Measurements from ENCODE around the gene P4HA2. TPM values are rescaled to one million over a fixed set of nuclear protein-coding genes. Genes with fewer than 3 reads are reported as not detected.

The P4HA2 gene
- polyA plus RNA-seq, 1 donor (not counting 4 experiments of a cell fraction or from before 2014, with no cell fraction given) = 93.6 TPM

GRCh38 chr5:132271251-132272246 lies 43.9 kb upstream of the P4HA2 start:
- Histone ChIP-seq H3K36me3 (ENCODE audit: control insufficient read depth in 2 of 2, extremely low read depth in 1 of 2, insufficient read depth in 2 of 2, low read length in 2 of 2) (peaks cover 27 to 49% of the 10 kb centered on the region in 2 experiments), H3K4me3 (ENCODE audit: control insufficient read depth in 2 of 3, extremely low read depth in 1 of 3, insufficient read depth in 2 of 3, low read depth in 1 of 3, low read length in 3 of 3) (no peak overlapping the region), H3K27me3 (ENCODE audit: control insufficient read depth, extremely low read depth, insufficient read depth, low read length) (no peaks in the 10 kb centered on the region), H4K20me1 (ENCODE audit: control insufficient read depth, extremely low read depth, insufficient read depth, low read length) (peaks cover 2% of the 10 kb centered on the region), H3K9me1 (ENCODE audit: control insufficient read depth, extremely low read depth, insufficient read depth, low read length) (peaks cover 5% of the 10 kb centered on the region), H3K9ac (ENCODE audit: control insufficient read depth, extremely low read depth, insufficient read depth, low read length) (no peak overlapping the region), H3K79me2 (ENCODE audit: control insufficient read depth, insufficient read depth, low read length) (no peaks in the 10 kb centered on the region), H2AFZ (ENCODE audit: control insufficient read depth, low read length) (no peak overlapping the region), H3K9me3 (ENCODE audit: control insufficient read depth, low read depth, low read length) (no peaks in the 10 kb centered on the region), H3K4me2 (ENCODE audit: control insufficient read depth, extremely low read depth, insufficient read depth, low read depth, low read length) (no peak overlapping the region), H3K4me1 (ENCODE audit: control insufficient read depth, extremely low read depth, insufficient read depth, low read length) (peaks cover 17% of the 10 kb centered on the region), H3K27ac (ENCODE audit: control insufficient read depth, insufficient read depth, low read length) (no peak overlapping the region)
- no peak for DNase-seq (ENCODE audit: low read depth, low spot score)
- no peak for FAIRE-seq
- dilution Hi-C loops (cut with MboI; ENCODE audit: extremely low pct_ligation_motif_present, low sequenced_read_pairs) = no loop called here
- TF ChIP-seq CTCF (optimal IDR thresholded peaks at IDR 0.05 in 1 of 3, IDR thresholded peaks at IDR 0.05 in 1 of 3, conservative IDR thresholded peaks at IDR 0.05 in 1 of 3; ENCODE audit: extremely low read depth in 1 of 3, insufficient read depth in 2 of 3, low read length in 3 of 3) = no peak
- TF ChIP-seq EZH2 (IDR thresholded peaks at IDR 0.05; ENCODE audit: low read length) = no peak

- peaks cover 33 to 53% of the 10 kb centered on the region in 2 experiments for H3K36me3 ChIP-seq (ENCODE audit: control insufficient read depth in 2 of 2, extremely low read depth in 1 of 2, insufficient read depth in 2 of 2, low read length in 2 of 2)
- no peak overlapping the region for H3K27ac ChIP-seq (ENCODE audit: control insufficient read depth, insufficient read depth, low read length)
- H4K20me1 ChIP-seq (ENCODE audit: control insufficient read depth, extremely low read depth, insufficient read depth, low read length) = peaks cover 2% of the 10 kb centered on the region
- no peaks in the 10 kb centered on the region for H3K27me3 ChIP-seq (ENCODE audit: control insufficient read depth, extremely low read depth, insufficient read depth, low read length)
- H3K4me3 ChIP-seq (ENCODE audit: control insufficient read depth in 2 of 3, extremely low read depth in 1 of 3, insufficient read depth in 2 of 3, low read depth in 1 of 3, low read length in 3 of 3) = no peak overlapping the region
- peaks cover 5% of the 10 kb centered on the region for H3K9me1 ChIP-seq (ENCODE audit: control insufficient read depth, extremely low read depth, insufficient read depth, low read length)
- H2AFZ ChIP-seq (ENCODE audit: control insufficient read depth, low read length) = no peak overlapping the region
- dilution Hi-C loops (cut with MboI; ENCODE audit: extremely low pct_ligation_motif_present, low sequenced_read_pairs) = no loop called here
- DNase-seq (ENCODE audit: low read depth, low spot score) (no peak), FAIRE-seq (no peak)
- no peak for TF ChIP-seq EZH2 (IDR thresholded peaks at IDR 0.05; ENCODE audit: low read length)
- no peak for TF ChIP-seq CTCF (optimal IDR thresholded peaks at IDR 0.05 in 1 of 3, IDR thresholded peaks at IDR 0.05 in 1 of 3, conservative IDR thresholded peaks at IDR 0.05 in 1 of 3; ENCODE audit: extremely low read depth in 1 of 3, insufficient read depth in 2 of 3, low read length in 3 of 3)
- no peaks in the 10 kb centered on the region for H3K79me2 ChIP-seq (ENCODE audit: control insufficient read depth, insufficient read depth, low read length)
- no peaks in the 10 kb centered on the region for H3K9me3 ChIP-seq (ENCODE audit: control insufficient read depth, low read depth, low read length)
- H3K4me2 ChIP-seq (ENCODE audit: control insufficient read depth, extremely low read depth, insufficient read depth, low read depth, low read length) = no peak overlapping the region
- H3K4me1 ChIP-seq (ENCODE audit: control insufficient read depth, extremely low read depth, insufficient read depth, low read length) = peaks cover 24% of the 10 kb centered on the region
- H3K9ac ChIP-seq (ENCODE audit: control insufficient read depth, extremely low read depth, insufficient read depth, low read length) = no peak overlapping the region
Measured at GRCh38 chr5:132270706-132271105, 43.1 kb upstream of the P4HA2 start.
